K562 (cell line): ENCODE measurements around the gene PIP4K2C.

ENCODE experiments used
- KDM1A ChIP-seq, 2 experiments: fragments of 450-650 bp; IDR thresholded peaks; 2 replicates each; pipeline ENCODE4 v1.6.1; 2016; ENCODE audit warnings: mild to moderate bottlenecking in 2 of 2
- RFX5 ChIP-seq: IDR thresholded peaks from 2 replicates; pipeline ENCODE4 v1.6.1; 2011; ENCODE audit warnings: low read depth, mild to moderate bottlenecking, improper control_type of control experiment, low read length
- SMARCA5 ChIP-seq: fragments of 450-650 bp; IDR thresholded peaks from 2 replicates; pipeline ENCODE4 v1.6.1; 2016
- ZNF184 ChIP-seq: sonication (generic); formaldehyde crosslinking; IDR thresholded peaks from 2 replicates; pipeline ENCODE4 v1.5.0; 2020; ENCODE audit warnings: missing genetic modification reagents
- TF ChIP-seq, protein P1 (sequence below), 3 experiments: IDR thresholded peaks in 2 of 3; conservative IDR thresholded peaks in 1 of 3; 2 replicates each; pipeline ENCODE4 v1.5.1; 2011 to 2012; ENCODE audit warnings: low read length in 3 of 3, mild to moderate bottlenecking in 3 of 3, control low read depth in 2 of 3, improper control_type of control experiment in 1 of 3, inconsistent platforms in 1 of 3, low read depth in 1 of 3, mixed read lengths in 1 of 3, moderate library complexity in 1 of 3; ENCODE audit not compliant: insufficient read depth in 2 of 3

DNA sequence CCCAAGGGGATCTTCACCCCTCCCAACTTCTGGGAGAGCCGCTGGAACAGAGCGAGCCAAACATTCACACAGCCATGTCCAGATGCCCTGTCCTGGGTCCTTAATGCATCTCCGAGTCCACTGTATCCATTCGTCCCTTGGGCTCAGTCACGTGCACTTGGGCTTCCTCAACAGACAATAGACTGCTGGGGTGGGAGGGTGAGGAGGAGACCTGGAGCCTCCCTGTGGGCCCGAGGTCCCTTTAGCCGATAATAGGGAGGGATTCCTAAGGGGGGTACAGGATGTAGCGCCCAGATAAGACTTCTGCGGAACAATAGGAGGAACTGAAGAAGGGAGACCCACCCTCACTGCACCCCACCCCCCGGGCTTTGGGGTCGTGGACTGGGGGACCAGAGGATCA, 26.9 kb downstream of the PIP4K2C start:
- TF ChIP-seq, protein P1, sequence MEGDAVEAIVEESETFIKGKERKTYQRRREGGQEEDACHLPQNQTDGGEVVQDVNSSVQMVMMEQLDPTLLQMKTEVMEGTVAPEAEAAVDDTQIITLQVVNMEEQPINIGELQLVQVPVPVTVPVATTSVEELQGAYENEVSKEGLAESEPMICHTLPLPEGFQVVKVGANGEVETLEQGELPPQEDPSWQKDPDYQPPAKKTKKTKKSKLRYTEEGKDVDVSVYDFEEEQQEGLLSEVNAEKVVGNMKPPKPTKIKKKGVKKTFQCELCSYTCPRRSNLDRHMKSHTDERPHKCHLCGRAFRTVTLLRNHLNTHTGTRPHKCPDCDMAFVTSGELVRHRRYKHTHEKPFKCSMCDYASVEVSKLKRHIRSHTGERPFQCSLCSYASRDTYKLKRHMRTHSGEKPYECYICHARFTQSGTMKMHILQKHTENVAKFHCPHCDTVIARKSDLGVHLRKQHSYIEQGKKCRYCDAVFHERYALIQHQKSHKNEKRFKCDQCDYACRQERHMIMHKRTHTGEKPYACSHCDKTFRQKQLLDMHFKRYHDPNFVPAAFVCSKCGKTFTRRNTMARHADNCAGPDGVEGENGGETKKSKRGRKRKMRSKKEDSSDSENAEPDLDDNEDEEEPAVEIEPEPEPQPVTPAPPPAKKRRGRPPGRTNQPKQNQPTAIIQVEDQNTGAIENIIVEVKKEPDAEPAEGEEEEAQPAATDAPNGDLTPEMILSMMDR (IDR thresholded peaks at IDR 0.05 in 2 of 3, conservative IDR thresholded peaks at IDR 0.05 in 1 of 3; ENCODE audit: insufficient read depth in 2 of 3, low read depth in 1 of 3, low read length in 3 of 3): no peak
- TF ChIP-seq ZNF184 (CRISPR knock-in tag) (no peak), RFX5 (no peak), KDM1A (IDR thresholded peaks at IDR 0.05) (no peak), SMARCA5 (no peak)
